PC-9 (cell line): ENCODE data around the gene CARD11. TPM values are rescaled to one million over a fixed set of nuclear protein-coding genes. Genes with fewer than 3 reads are reported as not detected.

ENCODE experiments used
- BruUV-seq: library from RNA; stranded (reverse); fragments of 400-500 nt; replicated peaks from 2 replicates; lab custom pipeline; 2021; lab: Mats Ljungman, UMichigan
- CTCF ChIA-PET: fragments of 300-600 bp; sonication (Branson Sonifier 250); formaldehyde crosslinking; loops from one replicate; lab custom pipeline; 2022; ENCODE audit warnings: antibody characterized with exemption; lab: Charles Lee
- POLR2A ChIA-PET: fragments of 300-600 bp; sonication (Branson Sonifier 250); formaldehyde crosslinking; loops from one replicate; lab custom pipeline; 2022; ENCODE audit warnings: antibody characterized with exemption; ENCODE audit not compliant: unreplicated experiment; lab: Charles Lee
- DNase-seq, 2 experiments: peaks; one replicate each; pipeline versions ENCODE4 v3.0.0 to v3.0.0-alpha.2; 2015 to 2022; ENCODE audit warnings: mixed read lengths in 1 of 2
- H2AFZ ChIP-seq: fragments of 200-600 bp; sonication (generic); 2 replicates; pipeline ENCODE4 v1.8.1; 2017; ENCODE audit warnings: antibody characterized with exemption
- H3F3A ChIP-seq: fragments of 200-600 bp; sonication (generic); 2 replicates; pipeline ENCODE4 v1.8.1; 2017; ENCODE audit warnings: antibody characterized with exemption, mild to moderate bottlenecking, low read depth; ENCODE audit not compliant: insufficient read depth
- H3K27ac ChIP-seq: fragments of 200-600 bp; sonication (generic); 2 replicates; pipeline ENCODE4 v1.6.1; 2016; ENCODE audit warnings: mixed run types
- H3K27me3 ChIP-seq: fragments of 200-600 bp; sonication (generic); 2 replicates; pipeline ENCODE4 v1.6.1; 2016; ENCODE audit warnings: low read depth, mixed run types; ENCODE audit not compliant: insufficient read depth
- H3K36me3 ChIP-seq: fragments of 200-600 bp; sonication (generic); 2 replicates; pipeline ENCODE4 v1.6.1; 2016; ENCODE audit warnings: low read depth, mixed run types
- H3K4me1 ChIP-seq: fragments of 200-600 bp; sonication (generic); replicated peaks from 2 replicates; pipeline ENCODE4 v1.6.1; 2016; ENCODE audit warnings: mixed run types; ENCODE audit not compliant: insufficient read depth
- H3K4me2 ChIP-seq: fragments of 200-600 bp; sonication (generic); 2 replicates; pipeline ENCODE4 v1.6.1; 2017; ENCODE audit warnings: mixed run types
- H3K4me3 ChIP-seq: fragments of 200-600 bp; sonication (generic); 2 replicates; pipeline ENCODE4 v1.6.1; 2016; ENCODE audit warnings: mixed run types
- H3K79me2 ChIP-seq: fragments of 200-600 bp; sonication (generic); 2 replicates; pipeline ENCODE4 v1.6.1; 2017; ENCODE audit warnings: low read depth, mixed run types
- H3K9me2 ChIP-seq: fragments of 200-600 bp; sonication (generic); 2 replicates; pipeline ENCODE4 v1.8.1; 2017; ENCODE audit warnings: mild to moderate bottlenecking; ENCODE audit not compliant: insufficient read depth
- H3K9me3 ChIP-seq: fragments of 200-600 bp; sonication (generic); 2 replicates; pipeline ENCODE4 v1.8.1; 2016; ENCODE audit warnings: low read depth; ENCODE audit not compliant: insufficient read depth
- H4K20me1 ChIP-seq: fragments of 200-600 bp; sonication (generic); 2 replicates; pipeline ENCODE4 v1.8.1; 2017; ENCODE audit not compliant: insufficient read depth
- EZH2 ChIP-seq: fragments of 200-600 bp; sonication (generic); IDR thresholded peaks from 2 replicates; pipeline ENCODE4 v1.8.0; 2017; ENCODE audit warnings: antibody characterized with exemption, low read depth
- intact Hi-C: fragments of 100-400 bp; cut with micrococcal nuclease; formaldehyde crosslinking; loops from one replicate; pipeline ENCODE4 v1.10.0; 2022; ENCODE audit not compliant: unreplicated experiment
- total RNA-seq: library from RNA; stranded (reverse); gene quantifications from 2 replicates; pipeline ENCODE4 v1.2.3, GENCODE V29; 2021
- TF ChIP-seq, protein P1 (sequence below): fragments of 200-600 bp; sonication (generic); conservative IDR thresholded peaks from 2 replicates; pipeline ENCODE4 v1.6.1; 2017; ENCODE audit warnings: mixed run types, antibody characterized with exemption, mild to moderate bottlenecking, moderate library complexity

Gene CARD11
- total RNA-seq, 1 experiment from 2014 or later: 62.6 TPM

GRCh38 chr7:2926120-2926895, 117.4 kb downstream of the CARD11 start:
- POLR2A ChIA-PET: no interaction called here
- CTCF ChIA-PET: no interaction called here
- no peaks in the 10 kb centered on the region for H3K79me2 ChIP-seq

GRCh38 chr7:2924866-2925840, 118.5 kb downstream of the CARD11 start:
- no peaks in the 10 kb centered on the region for H3F3A ChIP-seq
- TF ChIP-seq, protein P1, sequence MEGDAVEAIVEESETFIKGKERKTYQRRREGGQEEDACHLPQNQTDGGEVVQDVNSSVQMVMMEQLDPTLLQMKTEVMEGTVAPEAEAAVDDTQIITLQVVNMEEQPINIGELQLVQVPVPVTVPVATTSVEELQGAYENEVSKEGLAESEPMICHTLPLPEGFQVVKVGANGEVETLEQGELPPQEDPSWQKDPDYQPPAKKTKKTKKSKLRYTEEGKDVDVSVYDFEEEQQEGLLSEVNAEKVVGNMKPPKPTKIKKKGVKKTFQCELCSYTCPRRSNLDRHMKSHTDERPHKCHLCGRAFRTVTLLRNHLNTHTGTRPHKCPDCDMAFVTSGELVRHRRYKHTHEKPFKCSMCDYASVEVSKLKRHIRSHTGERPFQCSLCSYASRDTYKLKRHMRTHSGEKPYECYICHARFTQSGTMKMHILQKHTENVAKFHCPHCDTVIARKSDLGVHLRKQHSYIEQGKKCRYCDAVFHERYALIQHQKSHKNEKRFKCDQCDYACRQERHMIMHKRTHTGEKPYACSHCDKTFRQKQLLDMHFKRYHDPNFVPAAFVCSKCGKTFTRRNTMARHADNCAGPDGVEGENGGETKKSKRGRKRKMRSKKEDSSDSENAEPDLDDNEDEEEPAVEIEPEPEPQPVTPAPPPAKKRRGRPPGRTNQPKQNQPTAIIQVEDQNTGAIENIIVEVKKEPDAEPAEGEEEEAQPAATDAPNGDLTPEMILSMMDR: no peak
- no peak for TF ChIP-seq EZH2
- no peak overlapping the region for H2AFZ ChIP-seq
- no peaks in the 10 kb centered on the region for H3K79me2 ChIP-seq
- H3K9me2 ChIP-seq: no peaks in the 10 kb centered on the region
- H3K36me3 ChIP-seq: peaks cover 2% of the 10 kb centered on the region
- intact Hi-C loops: no loop called here
- no TSS peak for BruUV-seq
- H3K27me3 ChIP-seq: no peaks in the 10 kb centered on the region
- no peaks in the 10 kb centered on the region for H3K9me3 ChIP-seq
- no peaks in the 10 kb centered on the region for H3K4me1 ChIP-seq
- ChIA-PET CTCF (interaction anchor here (0.7 kb wide), 1 partner anchor 471 kb away, joined by 10 read pairs; no protein-coding TSS in a partner anchor), POLR2A (no interaction called here)
- H3K27ac ChIP-seq: no peak overlapping the region
- no peak for DNase-seq
- H4K20me1 ChIP-seq: no peaks in the 10 kb centered on the region
- no peak overlapping the region for H3K4me3 ChIP-seq
- no peak overlapping the region for H3K4me2 ChIP-seq

More at GRCh38 chr7:2926120-2926895, 117.4 kb downstream of the CARD11 start:
- H3K4me3 ChIP-seq: no peak overlapping the region
- H3K4me2 ChIP-seq: no peak overlapping the region
- intact Hi-C loops: no loop called here
- no peaks in the 10 kb centered on the region for H3K36me3 ChIP-seq
- H3K9me2 ChIP-seq: no peaks in the 10 kb centered on the region
- TF ChIP-seq, protein P1: no peak
- TF ChIP-seq EZH2: no peak
- no peak overlapping the region for H3K27ac ChIP-seq
- no peaks in the 10 kb centered on the region for H3K9me3 ChIP-seq
- no peaks in the 10 kb centered on the region for H3F3A ChIP-seq
- no peaks in the 10 kb centered on the region for H4K20me1 ChIP-seq
- DNase-seq: no peak
- H2AFZ ChIP-seq: no peak overlapping the region
- BruUV-seq: no TSS peak
- no peaks in the 10 kb centered on the region for H3K27me3 ChIP-seq
- no peaks in the 10 kb centered on the region for H3K4me1 ChIP-seq

GRCh38 chr7:2923886-2924574, 119.6 kb downstream of the CARD11 start:
- CTCF ChIA-PET: no interaction called here
- no peak overlapping the region for H2AFZ ChIP-seq
- no peak overlapping the region for H3K27ac ChIP-seq
- H3K9me2 ChIP-seq: no peaks in the 10 kb centered on the region
- no peak overlapping the region for H3K4me2 ChIP-seq
- peak in 1 of 2 experiments; percentile 42 for DNase-seq
- H3K4me1 ChIP-seq: no peaks in the 10 kb centered on the region
- H3K27me3 ChIP-seq: no peaks in the 10 kb centered on the region
- H3K9me3 ChIP-seq: no peaks in the 10 kb centered on the region
- BruUV-seq: no TSS peak
- no peaks in the 10 kb centered on the region for H3K79me2 ChIP-seq
- peaks cover 11% of the 10 kb centered on the region for H3K36me3 ChIP-seq
- POLR2A ChIA-PET: no interaction called here
- H4K20me1 ChIP-seq: no peaks in the 10 kb centered on the region
- TF ChIP-seq, protein P1: no peak
- no peak for TF ChIP-seq EZH2
- no peaks in the 10 kb centered on the region; the same call in 1 of the 2 replicates for H3F3A ChIP-seq
- intact Hi-C loops: no loop called here
- no peak overlapping the region for H3K4me3 ChIP-seq
